Activated T-cell treated with anti-CD3 and anti-CD28 coated beads, Interleukin-2, amount 50 U/mL, for 1 hour (primary cell): ENCODE measurements around the gene PKHD1.

Experiments used
- DNase-seq: peaks from one replicate; pipeline ENCODE4 v3.0.0-alpha.2; 2020

PKHD1 gene

GRCh38 chr6:52087498-52087999 is at the start of gene PKHD1:
TSS of gene PKHD1 (minus strand) at chr6:52087613. CDS start at chr6:52084933, 2,680 bp downstream.
- DNase-seq = no peak

GRCh38 chr6:52136934-52137467 is 49.6 kb upstream of the PKHD1 start:
- no peak for DNase-seq

GRCh38 chr6:52136055-52136454 is 48.6 kb upstream of the PKHD1 start:
- no peak for DNase-seq

- no peak for DNase-seq
Measured at GRCh38 chr6:52135217-52135616, 47.8 kb upstream of the PKHD1 start.

- DNase-seq = no peak
Measured at GRCh38 chr6:52134011-52134410, 46.6 kb upstream of the PKHD1 start.

GRCh38 chr6:52133324-52133723 is 45.9 kb upstream of the PKHD1 start:
- DNase-seq = no peak

GRCh38 chr6:52132292-52132691 is 44.9 kb upstream of the PKHD1 start:
- no peak for DNase-seq

- DNase-seq = no peak
Measured at GRCh38 chr6:52130440-52130839, 43.0 kb upstream of the PKHD1 start.

GRCh38 chr6:52127957-52128356 is 40.5 kb upstream of the PKHD1 start:
- no peak for DNase-seq

GRCh38 chr6:52126231-52126630 is 38.8 kb upstream of the PKHD1 start:
- no peak for DNase-seq

GRCh38 chr6:52125572-52125971 is 38.2 kb upstream of the PKHD1 start:
- DNase-seq = no peak

GRCh38 chr6:52125139-52125538 is 37.7 kb upstream of the PKHD1 start:
- DNase-seq = no peak

- DNase-seq = no peak
Measured at GRCh38 chr6:52124126-52125121, 37.0 kb upstream of the PKHD1 start.

GRCh38 chr6:52123251-52123650 is 35.8 kb upstream of the PKHD1 start:
- no peak for DNase-seq

- no peak for DNase-seq
Measured at GRCh38 chr6:52117352-52117751, 29.9 kb upstream of the PKHD1 start.

GRCh38 chr6:52116605-52116948 is 29.2 kb upstream of the PKHD1 start:
- no peak for DNase-seq

GRCh38 chr6:52115891-52116604 is 28.6 kb upstream of the PKHD1 start:
- DNase-seq = no peak

GRCh38 chr6:52115145-52115741 is 27.8 kb upstream of the PKHD1 start:
- no peak for DNase-seq

GRCh38 chr6:52109171-52109571 is 21.8 kb upstream of the PKHD1 start:
- no peak for DNase-seq

- DNase-seq = no peak
Measured at GRCh38 chr6:52108128-52108527, 20.7 kb upstream of the PKHD1 start.

- DNase-seq = no peak
Measured at GRCh38 chr6:52106994-52107393, 19.6 kb upstream of the PKHD1 start.

- DNase-seq = no peak
Measured at GRCh38 chr6:52104979-52105378, 17.6 kb upstream of the PKHD1 start.

- no peak for DNase-seq
Measured at GRCh38 chr6:52103623-52104022, 16.2 kb upstream of the PKHD1 start.
